ENCODE data around the gene SLC25A46.

DNA sequence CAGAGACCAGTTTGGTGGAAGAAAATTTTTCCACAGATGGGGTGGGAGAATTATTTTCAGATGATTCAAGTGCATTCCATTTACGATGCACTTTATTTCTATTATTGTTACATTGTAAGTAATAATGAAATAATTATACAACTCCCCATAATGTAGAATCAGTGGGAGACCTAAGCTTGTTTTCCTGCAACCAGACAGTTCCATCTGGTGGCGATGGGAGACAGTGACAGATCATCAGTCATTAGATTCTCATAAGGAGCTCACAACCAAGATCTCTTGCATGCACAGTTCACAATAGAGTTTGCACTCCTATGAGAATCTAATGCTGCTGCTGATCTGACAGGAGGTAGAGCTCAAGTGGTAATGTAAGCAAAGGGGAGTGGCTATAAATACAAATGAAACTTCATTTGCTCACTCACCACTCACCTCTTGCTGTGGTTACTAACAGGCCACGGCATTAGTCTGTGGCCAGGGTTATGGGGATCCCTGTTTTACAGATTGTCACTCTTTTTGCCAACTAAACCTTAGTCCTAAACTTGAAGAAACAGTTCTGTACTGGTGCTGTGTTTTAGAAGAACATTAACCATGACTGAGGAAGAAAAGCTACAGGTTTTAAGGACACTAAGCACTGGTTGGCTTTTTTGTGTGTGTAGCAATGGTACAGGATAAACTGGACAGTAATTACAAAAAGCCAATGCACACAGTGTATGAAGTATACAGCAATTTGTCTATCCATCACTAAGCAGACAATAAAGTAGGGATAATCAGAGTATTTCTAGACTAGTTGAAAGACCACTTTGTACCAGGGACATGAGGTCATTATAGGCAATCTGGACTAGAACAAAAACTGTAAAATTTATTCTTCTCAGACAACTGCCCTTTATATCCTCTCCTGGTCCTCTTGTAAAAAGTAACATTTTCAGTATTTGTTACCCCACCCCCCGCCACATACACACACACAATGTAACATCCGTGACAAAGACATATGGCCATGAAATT lies 22.3 kb upstream of the SLC25A46 start:
- TF ChIP-seq, protein P1, sequence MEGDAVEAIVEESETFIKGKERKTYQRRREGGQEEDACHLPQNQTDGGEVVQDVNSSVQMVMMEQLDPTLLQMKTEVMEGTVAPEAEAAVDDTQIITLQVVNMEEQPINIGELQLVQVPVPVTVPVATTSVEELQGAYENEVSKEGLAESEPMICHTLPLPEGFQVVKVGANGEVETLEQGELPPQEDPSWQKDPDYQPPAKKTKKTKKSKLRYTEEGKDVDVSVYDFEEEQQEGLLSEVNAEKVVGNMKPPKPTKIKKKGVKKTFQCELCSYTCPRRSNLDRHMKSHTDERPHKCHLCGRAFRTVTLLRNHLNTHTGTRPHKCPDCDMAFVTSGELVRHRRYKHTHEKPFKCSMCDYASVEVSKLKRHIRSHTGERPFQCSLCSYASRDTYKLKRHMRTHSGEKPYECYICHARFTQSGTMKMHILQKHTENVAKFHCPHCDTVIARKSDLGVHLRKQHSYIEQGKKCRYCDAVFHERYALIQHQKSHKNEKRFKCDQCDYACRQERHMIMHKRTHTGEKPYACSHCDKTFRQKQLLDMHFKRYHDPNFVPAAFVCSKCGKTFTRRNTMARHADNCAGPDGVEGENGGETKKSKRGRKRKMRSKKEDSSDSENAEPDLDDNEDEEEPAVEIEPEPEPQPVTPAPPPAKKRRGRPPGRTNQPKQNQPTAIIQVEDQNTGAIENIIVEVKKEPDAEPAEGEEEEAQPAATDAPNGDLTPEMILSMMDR (conservative IDR thresholded peaks at IDR 0.05; ENCODE audit: low read depth, low read length) = 0 out of 2 replicates have a peak, but pooled peaks have one; percentile 29
- TF ChIP-seq EZH2phosphoT487 (IDR thresholded peaks at IDR 0.05; ENCODE audit: borderline replicate concordance, low read length) = no peak

All from PC-3 (cell line).